ENCODE results near the gene ATP5PD.
"Not testable (repeated sequence)": the region's sequence is repeated elsewhere in the genome, so short reads cannot be mapped to it uniquely, and the experiment has no call there.

The ATP5PD gene

GRCh38 chr17:75077072-75077495 lies 30.3 kb upstream of the ATP5PD start:
- DNase-seq = no peak

- no peak for DNase-seq
These were observed 29.0 kb upstream of the ATP5PD start for GRCh38 chr17:75075597-75076336.

- no peak for DNase-seq
These were observed 27.8 kb upstream of the ATP5PD start for GRCh38 chr17:75074532-75074931.

GRCh38 chr17:75073618-75074047 lies 26.9 kb upstream of the ATP5PD start:
- DNase-seq = no peak

GRCh38 chr17:75072909-75073308 lies 26.1 kb upstream of the ATP5PD start:
- not testable (repeated sequence) for DNase-seq

- peak; percentile 1 for DNase-seq
These were observed 24.9 kb upstream of the ATP5PD start for GRCh38 chr17:75071478-75072271.

GRCh38 chr17:75069783-75070182 lies 23.0 kb upstream of the ATP5PD start:
- peak; percentile 48 for DNase-seq

GRCh38 chr17:75068750-75069149 lies 22.0 kb upstream of the ATP5PD start:
- no peak for DNase-seq

GRCh38 chr17:75067856-75068255 lies 21.1 kb upstream of the ATP5PD start:
- no peak for DNase-seq

- DNase-seq = no peak
These were observed 18.9 kb upstream of the ATP5PD start for GRCh38 chr17:75065562-75066151.

GRCh38 chr17:75064867-75065561 lies 18.2 kb upstream of the ATP5PD start:
- no peak for DNase-seq

GRCh38 chr17:75064460-75064859 lies 17.7 kb upstream of the ATP5PD start:
- no peak for DNase-seq

GRCh38 chr17:75064040-75064439 lies 17.3 kb upstream of the ATP5PD start:
- DNase-seq = no peak

- DNase-seq = no peak
These were observed 16.9 kb upstream of the ATP5PD start for GRCh38 chr17:75063626-75064025.

GRCh38 chr17:75063201-75063600 lies 16.4 kb upstream of the ATP5PD start:
- DNase-seq = no peak

- DNase-seq = no peak
These were observed 14.8 kb upstream of the ATP5PD start for GRCh38 chr17:75061618-75062017.

GRCh38 chr17:75061055-75061438 lies 14.3 kb upstream of the ATP5PD start:
- no peak for DNase-seq

- no peak for DNase-seq
These were observed 13.8 kb upstream of the ATP5PD start for GRCh38 chr17:75060434-75061054.

- no peak for DNase-seq
These were observed 12.9 kb upstream of the ATP5PD start for GRCh38 chr17:75059369-75060345.

GRCh38 chr17:75051941-75052340 lies 5.2 kb upstream of the ATP5PD start:
- no peak for DNase-seq

- no peak for DNase-seq
These were observed 2.9 kb upstream of the ATP5PD start for GRCh38 chr17:75049706-75050105.

GRCh38 chr17:75049057-75049456 lies 2.3 kb upstream of the ATP5PD start:
- DNase-seq = no peak

Data from 8988T (cell line).